ENCODE data around the gene TBP. TPM values are rescaled to one million over a fixed set of nuclear protein-coding genes. Genes with fewer than 3 reads are reported as not detected.

Gene TBP
- total RNA-seq, 2 donors from 2014 or later: 16.8 to 25.6 TPM

GRCh38 chr6:170554796-170555137, 598 bp downstream of the TBP start:
- H3K27ac Mint-ChIP-seq: no peak overlapping the region
- H3K27me3 Mint-ChIP-seq: no peaks in the 10 kb centered on the region
- H3K4me3 Mint-ChIP-seq: no peak overlapping the region
- no peaks in the 10 kb centered on the region for H3K9me3 Mint-ChIP-seq
- H3K4me1 Mint-ChIP-seq: peaks cover 26% of the 10 kb centered on the region
- H3K36me3 Mint-ChIP-seq (ENCODE audit: low read depth): peaks cover 32% of the 10 kb centered on the region
- no peak for ATAC-seq (replicated peaks)

DNA sequence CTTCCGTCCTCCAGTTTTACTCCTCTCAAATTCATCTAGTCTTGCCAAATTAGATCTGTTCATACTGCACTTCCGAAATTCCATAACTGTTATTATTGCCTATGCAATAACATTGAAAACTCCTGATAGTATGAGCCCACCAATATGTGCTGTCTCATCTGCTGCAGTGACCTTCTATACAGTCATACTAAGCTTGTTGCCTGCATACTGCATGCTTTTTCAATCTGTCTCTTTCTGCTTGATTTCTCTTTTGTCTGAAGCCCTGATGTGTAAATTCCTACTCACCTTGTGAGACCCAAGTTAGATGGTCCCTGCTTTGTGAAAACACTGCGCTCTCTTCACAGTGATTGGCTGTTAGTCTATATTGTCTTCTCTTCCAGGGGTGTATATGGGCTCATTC, 1.1 kb downstream of the TBP start:
- no peaks in the 10 kb centered on the region for H3K27me3 Mint-ChIP-seq
- H3K27ac Mint-ChIP-seq: no peak overlapping the region
- no peak overlapping the region for H3K4me3 Mint-ChIP-seq
- no peak for ATAC-seq (replicated peaks)
- H3K9me3 Mint-ChIP-seq: no peaks in the 10 kb centered on the region
- peaks cover 38% of the 10 kb centered on the region for H3K36me3 Mint-ChIP-seq (ENCODE audit: low read depth)
- peaks cover 20% of the 10 kb centered on the region for H3K4me1 Mint-ChIP-seq

GRCh38 chr6:170561555-170561954, 7.4 kb downstream of the TBP start:
- Mint-ChIP-seq H3K9me3 (no peaks in the 10 kb centered on the region), H3K27ac (no peak overlapping the region), H3K4me1 (peaks cover 12% of the 10 kb centered on the region), H3K4me3 (no peak overlapping the region), H3K36me3 (ENCODE audit: low read depth) (peaks cover 97% of the 10 kb centered on the region), H3K27me3 (no peaks in the 10 kb centered on the region)
- ATAC-seq (replicated peaks): no peak

DNA sequence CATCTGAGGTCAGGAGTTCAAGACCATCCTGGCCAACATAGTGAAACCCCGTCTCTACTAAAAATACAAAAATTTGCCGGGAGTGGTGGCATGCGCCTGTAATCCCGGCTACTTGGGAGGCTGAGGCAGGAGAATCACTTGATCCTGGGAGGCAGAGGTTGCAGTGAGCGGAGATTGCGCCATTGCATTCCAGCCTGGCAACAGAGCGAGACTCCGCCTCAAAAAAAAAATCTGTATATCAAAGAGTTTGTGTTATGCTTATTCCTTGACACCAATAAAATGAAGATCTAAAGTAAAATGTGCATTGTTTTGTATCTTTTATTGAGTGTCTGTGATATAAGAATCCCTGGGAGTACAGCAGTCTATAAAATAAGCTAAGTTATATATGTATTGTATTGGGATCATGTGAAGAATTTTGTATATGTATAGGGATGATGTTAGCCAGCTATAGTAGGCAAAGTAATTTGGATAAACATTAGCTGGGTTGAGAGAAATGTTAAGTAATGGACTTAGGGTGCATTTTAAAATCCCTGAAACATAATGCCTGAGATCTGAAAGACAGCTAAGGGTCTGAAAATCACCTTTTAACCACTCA, 10.9 kb downstream of the TBP start:
- Mint-ChIP-seq H3K4me1 (peaks cover 6% of the 10 kb centered on the region), H3K9me3 (no peaks in the 10 kb centered on the region), H3K27me3 (no peaks in the 10 kb centered on the region), H3K36me3 (ENCODE audit: low read depth) (peaks cover 97% of the 10 kb centered on the region), H3K4me3 (no peak overlapping the region), H3K27ac (no peak overlapping the region)
- ATAC-seq (replicated peaks): no peak

- ATAC-seq (replicated peaks): no peak
- Mint-ChIP-seq H3K27me3 (no peaks in the 10 kb centered on the region), H3K27ac (no peak overlapping the region), H3K36me3 (ENCODE audit: low read depth) (peaks cover 100% of the 10 kb centered on the region), H3K9me3 (no peaks in the 10 kb centered on the region), H3K4me3 (no peak overlapping the region), H3K4me1 (no peaks in the 10 kb centered on the region)
Measured at GRCh38 chr6:170572704-170573466, 18.7 kb downstream of the TBP start.

- Mint-ChIP-seq H3K9me3 (no peaks in the 10 kb centered on the region), H3K4me3 (no peak overlapping the region), H3K36me3 (ENCODE audit: low read depth) (peaks cover 100% of the 10 kb centered on the region), H3K4me1 (no peaks in the 10 kb centered on the region), H3K27me3 (no peaks in the 10 kb centered on the region), H3K27ac (no peak overlapping the region)
- no peak for ATAC-seq (replicated peaks)
Measured at GRCh38 chr6:170575250-170575649, 21.1 kb downstream of the TBP start.

- H3K4me1 Mint-ChIP-seq: peaks cover 18% of the 10 kb centered on the region
- H3K9me3 Mint-ChIP-seq: no peaks in the 10 kb centered on the region
- peak overlapping the region; percentile 69 for H3K27ac Mint-ChIP-seq
- no peaks in the 10 kb centered on the region for H3K27me3 Mint-ChIP-seq
- no peak overlapping the region for H3K4me3 Mint-ChIP-seq
- H3K36me3 Mint-ChIP-seq (ENCODE audit: low read depth): peaks cover 100% of the 10 kb centered on the region
- ATAC-seq (replicated peaks): no peak
Measured at GRCh38 chr6:170578909-170579308, 24.7 kb downstream of the TBP start.

- H3K4me1 Mint-ChIP-seq: peaks cover 18% of the 10 kb centered on the region
- peaks cover 58% of the 10 kb centered on the region for H3K36me3 Mint-ChIP-seq (ENCODE audit: low read depth)
- H3K27me3 Mint-ChIP-seq: no peaks in the 10 kb centered on the region
- H3K27ac Mint-ChIP-seq: peak overlapping the region; percentile 71
- H3K4me3 Mint-ChIP-seq: peak overlapping the region; percentile 97
- H3K9me3 Mint-ChIP-seq: no peaks in the 10 kb centered on the region
- no peak for ATAC-seq (replicated peaks)
Measured at GRCh38 chr6:170583756-170584180, 29.6 kb downstream of the TBP start.

- peak within 1 kb of the TSS; percentile 97 for H3K4me3 Mint-ChIP-seq
- peak; percentile 99 for ATAC-seq (replicated peaks)
- no peaks in the 10 kb centered on the region for H3K27me3 Mint-ChIP-seq
- H3K27ac Mint-ChIP-seq: peak within 1 kb of the TSS; percentile 94
- peaks cover 18% of the 10 kb centered on the region for H3K4me1 Mint-ChIP-seq
- no peaks in the 10 kb centered on the region for H3K9me3 Mint-ChIP-seq
- H3K36me3 Mint-ChIP-seq (ENCODE audit: low read depth): peaks cover 52% of the 10 kb centered on the region
Measured at GRCh38 chr6:170584181-170584953, 30.2 kb downstream of the TBP start, which contains the start of gene PDCD2. PDCD2 (minus strand) TSS chr6:170584637; CDS start chr6:170584581, 56 bp downstream.

DNA sequence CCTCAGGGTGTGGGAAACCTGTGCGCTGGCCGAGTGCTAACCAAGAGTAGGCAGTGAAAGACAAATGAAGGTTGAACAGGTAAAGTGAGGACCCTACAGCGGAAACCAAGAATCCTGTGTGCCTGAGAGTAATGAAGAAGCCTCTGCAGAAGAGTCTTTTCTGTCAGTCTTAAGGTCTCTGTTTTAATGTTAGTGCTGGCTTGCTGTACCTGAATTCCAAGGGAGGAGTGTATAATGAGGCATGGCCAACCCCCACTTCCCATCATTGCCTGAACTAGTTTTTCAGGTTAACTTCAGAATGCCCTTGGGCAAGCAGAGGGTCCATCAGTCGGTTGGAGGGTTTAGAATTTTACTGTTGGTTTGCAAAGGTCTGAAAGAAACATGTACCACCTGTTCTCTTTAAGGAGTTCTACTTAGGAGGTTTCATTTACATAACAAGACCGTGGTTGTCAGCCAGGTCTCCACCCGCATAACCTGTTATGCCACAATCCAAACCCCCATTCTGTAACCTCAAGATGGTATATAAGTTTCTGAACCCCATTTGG, 30.9 kb downstream of the TBP start:
- H3K27ac Mint-ChIP-seq: peak overlapping the region; percentile 94
- no peaks in the 10 kb centered on the region for H3K9me3 Mint-ChIP-seq
- H3K27me3 Mint-ChIP-seq: no peaks in the 10 kb centered on the region
- no peak for ATAC-seq (replicated peaks)
- peaks cover 45% of the 10 kb centered on the region for H3K36me3 Mint-ChIP-seq (ENCODE audit: low read depth)
- peaks cover 18% of the 10 kb centered on the region for H3K4me1 Mint-ChIP-seq
- H3K4me3 Mint-ChIP-seq: peak overlapping the region; percentile 97

DNA sequence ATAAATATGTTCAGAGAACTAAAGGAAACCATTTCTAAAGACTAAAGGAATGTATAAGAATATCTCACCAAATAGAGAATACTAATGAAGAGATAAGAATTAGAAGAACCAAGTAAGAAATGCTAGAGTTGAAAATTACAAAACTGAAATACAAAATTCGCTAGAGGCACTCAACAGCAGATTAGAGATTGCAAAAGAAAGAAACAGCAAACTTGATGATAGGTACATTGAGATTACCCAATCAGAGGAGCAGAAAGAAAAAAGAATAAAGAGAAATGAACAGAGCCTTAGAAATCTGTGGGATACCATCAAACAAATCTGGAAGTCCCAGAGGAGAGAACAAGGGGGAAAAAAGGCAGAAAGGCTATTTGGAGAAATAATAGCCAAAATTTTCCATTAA, 36.6 kb downstream of the TBP start:
- no peak for ATAC-seq (replicated peaks)
- Mint-ChIP-seq H3K27me3 (peaks cover 13% of the 10 kb centered on the region), H3K36me3 (ENCODE audit: low read depth) (peaks cover 5% of the 10 kb centered on the region), H3K4me3 (no peak overlapping the region), H3K9me3 (peaks cover 22% of the 10 kb centered on the region), H3K27ac (no peak overlapping the region), H3K4me1 (no peaks in the 10 kb centered on the region)

DNA sequence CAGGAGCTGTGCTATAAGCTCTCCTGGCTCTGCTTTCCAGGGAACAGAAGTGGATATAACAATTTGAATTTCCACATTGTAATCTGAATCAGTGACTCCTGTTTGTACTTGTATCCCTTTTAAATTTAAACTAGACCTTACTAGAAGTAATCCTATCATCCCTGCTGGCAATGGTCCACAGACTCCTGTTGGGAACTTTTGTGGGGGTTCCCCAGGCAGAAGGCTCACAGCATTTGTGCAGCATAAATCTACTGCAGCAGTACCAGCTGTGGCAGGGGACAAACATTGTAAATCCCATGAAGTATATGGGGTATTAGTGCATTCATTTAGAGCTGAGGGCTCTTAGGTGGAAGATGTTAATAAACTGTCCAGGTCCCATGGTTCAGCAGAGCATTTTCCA, 42.3 kb downstream of the TBP start:
- Mint-ChIP-seq H3K4me3 (no peak overlapping the region), H3K27me3 (peaks cover 10% of the 10 kb centered on the region), H3K9me3 (peaks cover 13% of the 10 kb centered on the region), H3K36me3 (ENCODE audit: low read depth) (no peaks in the 10 kb centered on the region), H3K4me1 (no peaks in the 10 kb centered on the region), H3K27ac (no peak overlapping the region)
- ATAC-seq (replicated peaks): no peak

DNA sequence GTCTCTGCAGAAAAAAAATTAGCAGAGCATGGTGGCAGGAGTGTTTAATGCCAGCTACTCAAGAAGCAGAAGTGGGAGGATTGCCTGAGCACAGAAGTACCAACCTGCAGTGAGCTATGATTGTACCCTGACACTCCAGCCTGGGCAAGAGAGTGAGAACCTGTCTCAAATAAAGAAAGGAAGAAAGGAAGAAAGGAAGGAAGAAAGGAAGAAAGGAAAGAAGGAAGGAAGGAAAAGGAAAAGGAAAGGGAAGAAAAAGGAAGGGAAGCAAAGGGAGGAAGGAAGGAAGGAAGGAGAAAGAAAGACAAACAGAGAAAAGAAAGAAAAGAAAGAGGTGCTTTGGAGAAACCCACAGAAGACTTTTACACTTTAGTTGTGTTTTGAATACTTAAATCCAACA, 43.1 kb downstream of the TBP start:
- ATAC-seq (replicated peaks): no peak
- Mint-ChIP-seq H3K4me1 (no peaks in the 10 kb centered on the region), H3K36me3 (ENCODE audit: low read depth) (no peaks in the 10 kb centered on the region)

DNA sequence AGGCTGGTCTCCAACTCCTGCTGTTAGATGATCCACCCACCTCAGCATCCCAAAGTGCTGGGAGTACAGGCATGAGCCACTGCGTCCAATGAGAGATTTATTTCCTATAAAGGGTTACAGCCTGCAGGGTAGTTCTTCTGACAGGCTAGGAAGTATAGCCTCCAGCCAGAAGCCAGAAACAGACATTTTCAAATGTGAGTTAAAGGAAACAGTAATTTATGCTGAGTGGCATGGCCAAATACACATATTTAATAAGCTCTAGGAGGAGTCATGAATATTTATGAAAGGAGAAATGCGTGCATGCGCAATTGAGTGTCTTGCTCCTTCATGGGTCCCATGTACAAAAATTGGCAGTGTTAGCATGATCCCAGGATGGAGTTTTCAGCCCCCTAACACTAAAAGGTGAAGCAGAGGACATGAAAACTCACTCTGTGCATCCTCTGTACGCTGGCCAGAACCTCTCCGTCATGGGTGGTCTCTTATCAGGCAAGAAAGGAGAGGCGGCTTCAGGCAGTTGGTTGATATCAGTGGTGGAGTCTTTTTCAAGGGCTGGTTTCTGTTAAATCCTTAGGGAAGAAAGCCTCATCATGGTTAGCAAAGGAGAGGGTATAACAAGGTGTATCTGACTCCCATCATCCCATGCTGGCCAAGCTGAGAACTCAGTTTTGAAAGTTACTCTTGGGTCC, 51.5 kb downstream of the TBP start:
- Mint-ChIP-seq H3K36me3 (ENCODE audit: low read depth) (no peaks in the 10 kb centered on the region), H3K27me3 (peaks cover 46% of the 10 kb centered on the region), H3K27ac (no peak overlapping the region), H3K9me3 (no peaks in the 10 kb centered on the region), H3K4me1 (no peaks in the 10 kb centered on the region), H3K4me3 (no peak overlapping the region)
- no peak for ATAC-seq (replicated peaks)

More for the DNA sequence above, 43.1 kb downstream of the TBP start:
- Mint-ChIP-seq H3K4me3 (no peak overlapping the region), H3K27ac (no peak overlapping the region), H3K9me3 (peaks cover 6% of the 10 kb centered on the region), H3K27me3 (peaks cover 13% of the 10 kb centered on the region)

Measured in activated T-helper 17 cell treated with anti-CD3 and anti-CD28 coated beads, Interleukin-2, amount 50 U/mL, for 72 hours (primary cell).